HCT116 (cell line): ENCODE measurements around the gene PDZD8. TPM values are rescaled to one million over a fixed set of nuclear protein-coding genes. Genes with fewer than 3 reads are reported as not detected.

ENCODE experiments used
- ATAC-seq: fragments of 200-7000 bp; cut with Tn5 transposase; 2 replicates; pipeline ENCODE4 v1.9.1; 2020; ENCODE audit warnings: mild to moderate bottlenecking, moderate library complexity
- BruUV-seq: library from RNA; stranded (reverse); fragments of 400-500 nt; replicated peaks from 2 replicates; lab custom pipeline; 2021; lab: Mats Ljungman, UMichigan
- CTCF ChIA-PET: fragments of 300-600 bp; sonication (Branson Sonifier 250); formaldehyde crosslinking; loops from one replicate; lab custom pipeline; 2021; ENCODE audit warnings: antibody characterized with exemption; lab: Charles Lee
- POLR2A ChIA-PET: fragments of 300-600, 350-600 bp; sonication (Branson Sonifier 250); formaldehyde crosslinking; loops from one replicate; lab custom pipeline; 2021; ENCODE audit warnings: antibody characterized with exemption; lab: Charles Lee
- RAD21 ChIA-PET, 2 experiments: fragments of 300-600 bp; sonication (Branson Sonifier 250); formaldehyde crosslinking; loops; one replicate each; lab custom pipeline; 2023; ENCODE audit warnings: low total read pairs in 2 of 2; ENCODE audit not compliant: uncharacterized antibody in 2 of 2, unreplicated experiment in 2 of 2, low non-redundant PET in 1 of 2; lab: Charles Lee
- DNase-seq: peaks from one replicate; pipeline ENCODE4 v3.0.0-alpha.2; 2010; ENCODE audit warnings: low read depth, low spot score
- H2AFZ ChIP-seq: fragments of 200-600 bp; shearing (Covaris generic), sonication (generic); 2 replicates; pipeline ENCODE4 v1.6.1; 2017; ENCODE audit warnings: low read depth, mixed run types, mixed read lengths, antibody characterized with exemption, low read length; ENCODE audit not compliant: poor library complexity, severe bottlenecking
- H3K27ac ChIP-seq: 2 replicates; pipeline ENCODE4 v1.5.1; 2012; ENCODE audit warnings: low read depth, low read length
- H3K27me3 ChIP-seq: fragments of 200-600 bp; sonication (generic); 2 replicates; pipeline ENCODE4 v1.6.1; 2016; ENCODE audit warnings: mixed run types, low read length, mixed read lengths; ENCODE audit not compliant: insufficient read depth
- H3K36me3 ChIP-seq, 2 experiments: fragments of 200-500 bp in 1 of 2; fragments of 200-600 bp in 1 of 2; sonication (Bioruptor generic) in 1 of 2; sonication (generic) in 1 of 2; 2 replicates each; pipeline versions ENCODE4 v1.5.1 to v1.6.1; 2014 to 2016; ENCODE audit warnings: low read length in 2 of 2, inconsistent platforms in 1 of 2, mixed read lengths in 1 of 2, mixed run types in 1 of 2; ENCODE audit not compliant: insufficient read depth in 2 of 2, control insufficient read depth in 1 of 2
- H3K4me1 ChIP-seq, 2 experiments: fragments of 200-600 bp in 1 of 2; sonication (generic) in 1 of 2; 2 replicates each; pipeline versions ENCODE4 v1.5.1 to v1.6.1; 2012 to 2017; ENCODE audit warnings: low read length in 2 of 2, inconsistent platforms in 1 of 2, mild to moderate bottlenecking in 1 of 2, mixed read lengths in 1 of 2, mixed run types in 1 of 2, moderate library complexity in 1 of 2; ENCODE audit not compliant: insufficient read depth in 2 of 2, control insufficient read depth in 1 of 2
- H3K4me2 ChIP-seq: fragments of 200-600 bp; sonication (generic); 2 replicates; pipeline ENCODE4 v1.6.1; 2017; ENCODE audit warnings: mixed run types, low read length, mixed read lengths
- H3K4me3 ChIP-seq, 2 experiments: fragments of 200-600 bp in 1 of 2; sonication (generic) in 1 of 2; replicated peaks in 1 of 2; 2 replicates each; pipeline ENCODE4 v1.5.1; 2011 to 2016; ENCODE audit warnings: low read length in 2 of 2, control low read depth in 1 of 2, low read depth in 1 of 2, mild to moderate bottlenecking in 1 of 2, mixed read lengths in 1 of 2, mixed run types in 1 of 2
- H3K79me2 ChIP-seq: fragments of 200-600 bp; sonication (generic); 2 replicates; pipeline ENCODE4 v1.6.1; 2017; ENCODE audit warnings: mild to moderate bottlenecking, mixed run types, low read length, moderate library complexity, mixed read lengths; ENCODE audit not compliant: insufficient read depth
- H3K9ac ChIP-seq: fragments of 200-600 bp; sonication (generic); 2 replicates; pipeline ENCODE4 v1.6.1; 2016; ENCODE audit warnings: low read length, mixed read lengths
- H3K9me2 ChIP-seq: fragments of 200-600 bp; sonication (generic), shearing (Covaris generic); 2 replicates; pipeline ENCODE4 v1.6.1; 2017; ENCODE audit warnings: mixed run types, mild to moderate bottlenecking, moderate library complexity; ENCODE audit not compliant: insufficient read depth
- H3K9me3 ChIP-seq, 2 experiments: fragments of 200-500 bp in 1 of 2; fragments of 200-600 bp in 1 of 2; sonication (Bioruptor generic) in 1 of 2; sonication (generic) in 1 of 2; 2 replicates each; pipeline ENCODE4 v1.6.1; 2014 to 2017; ENCODE audit warnings: low read length in 2 of 2, mixed read lengths in 2 of 2, inconsistent platforms in 1 of 2, low read depth in 1 of 2, mild to moderate bottlenecking in 1 of 2, mixed run types in 1 of 2, moderate library complexity in 1 of 2; ENCODE audit not compliant: control insufficient read depth in 1 of 2, insufficient read depth in 1 of 2
- H4K20me1 ChIP-seq: fragments of 200-600 bp; sonication (generic), shearing (Covaris generic); 2 replicates; pipeline ENCODE4 v1.6.1; 2017; ENCODE audit warnings: mixed run types, mild to moderate bottlenecking, moderate library complexity; ENCODE audit not compliant: insufficient read depth
- CBX3 ChIP-seq: IDR thresholded peaks from 2 replicates; pipeline ENCODE4 v1.6.1; 2012; ENCODE audit warnings: low read depth
- CEBPB ChIP-seq: IDR thresholded peaks from 2 replicates; pipeline ENCODE4 v1.6.1; 2012; ENCODE audit warnings: low read depth
- CTCF ChIP-seq, 3 experiments: fragments of 200-600 bp in 1 of 3; sonication (generic) in 1 of 3; IDR thresholded peaks in 2 of 3; conservative IDR thresholded peaks in 1 of 3; 2 replicates each; pipeline ENCODE4 v1.5.1; 2012 to 2017; ENCODE audit warnings: low read depth in 2 of 3, low read length in 2 of 3, antibody characterized with exemption in 1 of 3, borderline replicate concordance in 1 of 3, control low read depth in 1 of 3, mild to moderate bottlenecking in 1 of 3, mixed read lengths in 1 of 3, mixed run types in 1 of 3, moderate library complexity in 1 of 3; ENCODE audit not compliant: insufficient read depth in 1 of 3
- EGR1 ChIP-seq: IDR thresholded peaks from 2 replicates; pipeline ENCODE4 v1.6.1; 2012; ENCODE audit warnings: low read depth
- ELF1 ChIP-seq: IDR thresholded peaks from 2 replicates; pipeline ENCODE4 v1.6.1; 2012; ENCODE audit warnings: low read depth, borderline replicate concordance
- EZH2phosphoT487 ChIP-seq: fragments of 200-600 bp; IDR thresholded peaks from 2 replicates; pipeline ENCODE4 v1.6.1; 2018; ENCODE audit warnings: antibody characterized with exemption, borderline replicate concordance
- POLR2A ChIP-seq: IDR thresholded peaks from 2 replicates; pipeline ENCODE4 v1.7.0; 2011; ENCODE audit warnings: borderline replicate concordance; ENCODE audit not compliant: insufficient read depth, insufficient read length; ENCODE audit errors: extremely low read depth
- RAD21 ChIP-seq: IDR thresholded peaks from 2 replicates; pipeline ENCODE4 v1.6.1; 2012; ENCODE audit warnings: low read depth, mild to moderate bottlenecking
- SIN3A ChIP-seq: IDR thresholded peaks from 2 replicates; pipeline ENCODE4 v1.6.1; 2012; ENCODE audit warnings: low read depth
- SP1 ChIP-seq: IDR thresholded peaks from 2 replicates; pipeline ENCODE4 v1.6.1; 2012; ENCODE audit warnings: low read depth
- SRF ChIP-seq: IDR thresholded peaks from 2 replicates; pipeline ENCODE4 v1.6.1; 2012; ENCODE audit warnings: low read depth
- TCF7L2 ChIP-seq: IDR thresholded peaks from 2 replicates; pipeline ENCODE4 v1.7.0; 2011; ENCODE audit warnings: borderline replicate concordance, inconsistent platforms; ENCODE audit not compliant: insufficient read depth, insufficient read length; ENCODE audit errors: extremely low read depth
- ZFX ChIP-seq: fragments of 450-650 bp; IDR thresholded peaks from 2 replicates; pipeline ENCODE4 v1.6.1; 2017
- ZNF274 ChIP-seq: fragments of 200-500 bp; sonication (Bioruptor generic); IDR thresholded peaks from 2 replicates; pipeline ENCODE4 v1.6.1; 2014; ENCODE audit warnings: mild to moderate bottlenecking, low read depth, low read length, inconsistent platforms
- intact Hi-C: fragments of 100-400 bp; cut with micrococcal nuclease; formaldehyde crosslinking; loops from 2 replicates; pipeline ENCODE4 v1.10.0; 2022
- total RNA-seq: library from RNA; stranded (reverse); gene quantifications from one replicate; pipeline ENCODE4 v1.2.1, GENCODE V29; 2021; ENCODE audit not compliant: unreplicated experiment
- TF ChIP-seq, protein P1 (sequence below): IDR thresholded peaks from 2 replicates; pipeline ENCODE4 v1.6.1; 2011; ENCODE audit warnings: mild to moderate bottlenecking, low read length, moderate library complexity; ENCODE audit not compliant: insufficient replicate concordance; ENCODE audit errors: extremely low read depth
- TF ChIP-seq, protein P2 (sequence below): IDR thresholded peaks from 2 replicates; pipeline ENCODE4 v1.6.1; 2012
- TF ChIP-seq, protein P3 (sequence below): IDR thresholded peaks from 2 replicates; pipeline ENCODE4 v1.6.1; 2012

Gene PDZD8
- total RNA-seq, 1 experiment from 2014 or later, result 61.7 TPM

DNA sequence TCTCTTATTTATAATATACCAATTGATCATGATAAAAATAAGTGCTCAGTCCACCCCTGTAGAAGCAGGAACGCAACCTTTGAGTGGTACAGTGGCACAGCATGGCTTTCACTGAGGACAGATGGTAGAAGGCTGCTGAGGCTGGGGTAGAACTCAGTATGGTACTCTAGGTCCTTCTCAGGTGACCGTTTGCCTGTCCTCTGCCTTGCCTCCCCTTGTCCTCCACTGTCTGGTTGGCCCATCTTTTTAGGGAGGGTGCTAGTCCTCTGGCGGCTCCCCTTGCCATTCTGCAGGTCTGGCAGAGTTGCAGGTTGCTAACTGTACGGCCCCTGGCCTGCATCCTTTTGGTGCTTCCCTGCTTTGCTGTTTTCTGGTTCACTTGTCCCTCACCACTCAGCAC, 107.0 kb downstream of the PDZD8 start:
- Histone ChIP-seq H3K79me2 (no peaks in the 10 kb centered on the region), H3K9me2 (no peaks in the 10 kb centered on the region), H3K36me3 (no peaks in the 10 kb centered on the region), H3K4me2 (no peak overlapping the region), H3K27ac (no peak overlapping the region), H3K9ac (no peak overlapping the region), H2AFZ (no peak overlapping the region), H4K20me1 (no peaks in the 10 kb centered on the region), H3K27me3 (no peaks in the 10 kb centered on the region), H3K9me3 (no peaks in the 10 kb centered on the region), H3K4me3 (no peak overlapping the region), H3K4me1 (peaks cover 17 to 21% of the 10 kb centered on the region in 2 experiments)
- TF ChIP-seq TCF7L2 (no peak), ZNF274 (no peak), ELF1 (no peak), CTCF (IDR thresholded peaks at IDR 0.05 in 2 of 3, conservative IDR thresholded peaks at IDR 0.05 in 1 of 3; ENCODE audit: borderline replicate concordance in 1 of 3, insufficient read depth in 1 of 3, low read depth in 2 of 3, low read length in 2 of 3) (no peak), SP1 (no peak), SRF (no peak), POLR2A (no peak), CEBPB (no peak), RAD21 (no peak), CBX3 (no peak), ZFX (no peak), EGR1 (no peak), EZH2phosphoT487 (no peak), SIN3A (no peak)
- TF ChIP-seq, protein P1, sequence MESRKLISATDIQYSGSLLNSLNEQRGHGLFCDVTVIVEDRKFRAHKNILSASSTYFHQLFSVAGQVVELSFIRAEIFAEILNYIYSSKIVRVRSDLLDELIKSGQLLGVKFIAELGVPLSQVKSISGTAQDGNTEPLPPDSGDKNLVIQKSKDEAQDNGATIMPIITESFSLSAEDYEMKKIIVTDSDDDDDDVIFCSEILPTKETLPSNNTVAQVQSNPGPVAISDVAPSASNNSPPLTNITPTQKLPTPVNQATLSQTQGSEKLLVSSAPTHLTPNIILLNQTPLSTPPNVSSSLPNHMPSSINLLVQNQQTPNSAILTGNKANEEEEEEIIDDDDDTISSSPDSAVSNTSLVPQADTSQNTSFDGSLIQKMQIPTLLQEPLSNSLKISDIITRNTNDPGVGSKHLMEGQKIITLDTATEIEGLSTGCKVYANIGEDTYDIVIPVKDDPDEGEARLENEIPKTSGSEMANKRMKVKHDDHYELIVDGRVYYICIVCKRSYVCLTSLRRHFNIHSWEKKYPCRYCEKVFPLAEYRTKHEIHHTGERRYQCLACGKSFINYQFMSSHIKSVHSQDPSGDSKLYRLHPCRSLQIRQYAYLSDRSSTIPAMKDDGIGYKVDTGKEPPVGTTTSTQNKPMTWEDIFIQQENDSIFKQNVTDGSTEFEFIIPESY, result no peak
- TF ChIP-seq, protein P2, sequence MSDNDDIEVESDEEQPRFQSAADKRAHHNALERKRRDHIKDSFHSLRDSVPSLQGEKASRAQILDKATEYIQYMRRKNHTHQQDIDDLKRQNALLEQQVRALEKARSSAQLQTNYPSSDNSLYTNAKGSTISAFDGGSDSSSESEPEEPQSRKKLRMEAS, result no peak
- TF ChIP-seq, protein P3, sequence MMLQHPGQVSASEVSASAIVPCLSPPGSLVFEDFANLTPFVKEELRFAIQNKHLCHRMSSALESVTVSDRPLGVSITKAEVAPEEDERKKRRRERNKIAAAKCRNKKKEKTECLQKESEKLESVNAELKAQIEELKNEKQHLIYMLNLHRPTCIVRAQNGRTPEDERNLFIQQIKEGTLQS, result no peak
- BruUV-seq, result no TSS peak
- ChIA-PET POLR2A (no interaction called here), RAD21 (no interaction called here), CTCF (interaction anchor here (1.0 kb wide), 1 partner anchor 10 kb away, joined by 5 read pairs; no protein-coding TSS in a partner anchor)
- no peak for DNase-seq
- intact Hi-C loops, result no loop called here
- no peak for ATAC-seq
